Coronary artery (tissue), 2 donors: ENCODE results near the gene KCNC3.

Experiments
- DNase-seq: peaks from one replicate; pipeline ENCODE4 v3.0.0-alpha.2; 2017; ENCODE audit warnings: low spot score
- H3K27ac ChIP-seq, 2 donors: fragments of 200-600 bp; sonication (generic); one replicate each; pipeline ENCODE4 v1.5.1; 2016 to 2019
- H3K4me3 ChIP-seq: fragments of 200-600 bp; sonication (generic); 2 replicates; pipeline ENCODE4 v1.5.1; 2016; ENCODE audit warnings: mild to moderate bottlenecking, moderate library complexity
- CTCF ChIP-seq: fragments of 200-600 bp; sonication (generic); IDR thresholded peaks from one replicate; pipeline ENCODE4 v1.5.1; 2019; ENCODE audit warnings: antibody characterized with exemption

The KCNC3 gene

GRCh38 chr19:50275577-50276368, 53.4 kb downstream of the KCNC3 start:
- H3K4me3 ChIP-seq: no peak overlapping the region
- no peak for DNase-seq
- no peak for TF ChIP-seq CTCF
- no peak overlapping the region for H3K27ac ChIP-seq

GRCh38 chr19:50273821-50274220, 55.4 kb downstream of the KCNC3 start:
- H3K4me3 ChIP-seq: no peak overlapping the region
- H3K27ac ChIP-seq: no peak overlapping the region
- no peak for TF ChIP-seq CTCF
- DNase-seq: no peak

GRCh38 chr19:50272263-50272897, 56.8 kb downstream of the KCNC3 start:
- DNase-seq: no peak
- Histone ChIP-seq H3K27ac (no peak overlapping the region), H3K4me3 (no peak overlapping the region)
- TF ChIP-seq CTCF: no peak

- Histone ChIP-seq H3K4me3 (no peak overlapping the region), H3K27ac (no peak overlapping the region)
- no peak for DNase-seq
- no peak for TF ChIP-seq CTCF
Observed at GRCh38 chr19:50269653-50270052, 59.5 kb downstream of the KCNC3 start.

- no peak overlapping the region for H3K4me3 ChIP-seq
- TF ChIP-seq CTCF: no peak
- DNase-seq: no peak
- H3K27ac ChIP-seq: no peak overlapping the region
Observed at GRCh38 chr19:50268501-50268900, 60.7 kb downstream of the KCNC3 start.

- no peak for DNase-seq
- TF ChIP-seq CTCF: no peak
- no peak overlapping the region for H3K27ac ChIP-seq
- no peak overlapping the region for H3K4me3 ChIP-seq
Observed at GRCh38 chr19:50268041-50268440, 61.1 kb downstream of the KCNC3 start.

GRCh38 chr19:50266896-50267295, 62.3 kb downstream of the KCNC3 start:
- TF ChIP-seq CTCF: no peak
- no peak overlapping the region for H3K4me3 ChIP-seq
- no peak for DNase-seq
- H3K27ac ChIP-seq: no peak overlapping the region
